SHP77 (cell line): ENCODE measurements around the gene LCAT.
"Not testable (repeated sequence)": the region's sequence is repeated elsewhere in the genome, so short reads cannot be mapped to it uniquely, and the experiment has no call there.

Experiments used
- DNase-seq, 2 experiments: peaks; one replicate each; lab custom pipeline; 2025; lab: John Stamatoyannopoulos, UW

The LCAT gene

DNA sequence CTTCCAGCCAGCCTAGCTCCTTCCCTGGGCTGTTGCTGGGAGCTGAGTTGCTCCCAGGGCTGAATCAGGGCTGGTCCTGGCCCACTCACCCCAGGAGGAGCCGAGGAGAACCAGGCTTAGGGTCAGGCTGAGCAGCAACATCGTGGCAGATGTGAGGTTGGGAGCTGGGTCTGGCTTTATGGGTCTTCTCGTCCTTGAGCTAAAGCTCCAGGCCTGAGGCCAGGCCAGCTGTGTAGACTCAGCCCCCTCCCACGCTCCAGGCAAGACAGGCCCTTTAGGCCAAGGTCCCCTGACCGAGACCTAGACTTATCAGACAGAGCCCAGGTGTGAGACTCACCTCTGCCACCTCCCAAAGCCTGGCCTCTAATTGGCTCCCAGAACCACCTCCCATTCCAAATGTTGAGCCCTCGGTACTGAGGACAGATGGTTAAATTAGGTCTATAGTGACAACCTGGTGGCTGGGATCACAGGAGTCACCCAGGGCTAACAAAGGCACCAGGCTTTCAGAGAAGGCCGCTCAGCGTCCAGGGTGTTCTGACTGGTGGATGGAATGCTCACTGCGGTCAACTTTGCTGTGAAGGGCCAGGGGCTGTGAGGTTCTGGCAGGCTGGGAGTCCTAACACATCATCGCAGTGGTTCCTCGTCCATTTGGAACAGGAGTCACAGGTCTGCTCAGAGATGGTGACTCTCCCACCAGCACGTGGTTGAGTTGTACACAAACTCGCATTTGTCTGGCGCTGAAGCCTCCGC lies 12.0 kb downstream of the LCAT start, which contains the start of gene CTRL:
CTRL (minus strand) TSS at position 151 of the 750 bp plus-strand sequence; CDS start at position 141, 10 bp downstream.
- DNase-seq, result no peak

DNA sequence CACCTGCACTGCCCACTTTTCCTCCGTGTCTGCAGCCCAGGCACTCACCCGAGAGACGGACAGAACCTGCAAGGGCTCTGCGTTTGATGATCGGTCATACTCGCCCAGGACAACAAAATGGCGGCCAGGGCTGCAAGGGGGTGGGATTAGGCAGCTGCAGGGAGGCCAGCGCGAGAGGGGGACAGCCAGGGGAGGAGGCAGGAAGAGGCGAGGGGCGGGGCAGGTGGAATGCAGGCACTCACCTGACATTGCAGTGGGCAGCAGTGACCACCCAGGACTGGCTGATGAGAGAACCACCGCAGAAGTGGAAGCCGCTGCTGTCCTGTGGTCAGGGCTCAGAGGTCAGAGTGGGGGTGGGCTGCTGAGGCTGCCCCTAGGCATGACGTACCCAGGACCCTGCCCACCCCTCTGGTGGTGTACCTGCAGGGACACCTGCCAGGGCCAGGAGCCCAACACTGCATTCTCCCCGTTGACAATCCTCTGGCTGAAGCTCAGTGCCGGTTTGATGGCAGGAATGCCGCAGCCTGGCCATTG lies 13.2 kb downstream of the LCAT start:
- no peak for DNase-seq

DNA sequence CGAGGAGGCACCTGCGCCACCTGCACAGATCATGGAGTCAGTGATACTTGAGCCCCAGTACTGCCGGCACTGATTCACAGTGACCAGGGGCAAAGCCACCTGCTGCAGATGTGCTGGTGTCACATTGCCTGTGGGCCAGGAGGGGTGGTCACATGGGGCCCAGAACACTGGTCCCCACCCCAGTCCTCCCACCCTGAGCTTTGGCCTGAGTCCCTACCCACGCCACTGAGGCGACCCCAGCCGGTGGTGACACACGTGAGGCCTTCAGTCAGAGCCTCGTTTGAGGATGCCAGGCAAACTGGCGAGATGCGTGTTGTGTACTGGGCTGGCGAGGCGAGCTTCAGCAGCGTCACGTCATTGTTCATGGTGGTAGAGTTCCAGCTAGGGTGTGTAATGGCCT lies 13.7 kb downstream of the LCAT start:
- no peak for DNase-seq

DNA sequence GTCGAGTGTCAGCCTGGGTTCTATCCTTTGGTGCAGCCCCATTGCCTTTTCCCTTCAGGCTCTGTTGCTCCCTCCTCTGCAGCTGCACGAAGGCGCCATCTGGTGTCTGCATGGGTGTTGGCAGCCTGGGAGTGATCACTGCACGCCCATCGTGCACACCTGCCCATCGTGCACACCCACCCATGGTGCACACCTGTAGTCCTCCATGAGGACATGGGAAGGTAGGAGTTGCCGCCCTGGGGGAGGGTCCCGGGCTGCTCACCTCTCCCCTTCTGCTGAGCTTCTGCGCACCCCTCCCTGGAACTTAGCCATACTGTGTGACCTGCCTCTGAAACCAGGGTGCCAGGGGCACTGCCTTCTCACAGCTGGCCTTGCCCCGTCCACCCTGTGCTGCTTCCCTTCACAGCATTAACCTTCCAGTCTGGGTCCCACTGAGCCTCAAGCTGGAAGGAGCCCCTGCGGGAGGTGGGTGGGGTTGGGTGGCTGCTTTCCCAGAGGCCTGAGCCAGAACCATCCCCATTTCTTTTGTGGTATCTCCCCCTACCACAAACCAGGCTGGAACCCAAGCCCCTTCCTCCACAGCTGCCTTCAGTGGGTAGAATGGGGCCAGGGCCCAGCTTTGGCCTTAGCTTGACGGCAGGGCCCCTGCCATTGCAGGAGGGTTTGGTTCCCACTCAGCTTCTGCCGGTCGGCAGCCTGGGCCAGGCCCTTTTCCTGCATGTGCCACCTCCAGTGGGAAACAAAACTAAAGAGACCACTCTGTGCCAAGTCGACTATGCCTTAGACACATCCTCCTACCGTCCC lies 15.2 kb downstream of the LCAT start:
- peak; percentile 42 to 55 for DNase-seq

DNA sequence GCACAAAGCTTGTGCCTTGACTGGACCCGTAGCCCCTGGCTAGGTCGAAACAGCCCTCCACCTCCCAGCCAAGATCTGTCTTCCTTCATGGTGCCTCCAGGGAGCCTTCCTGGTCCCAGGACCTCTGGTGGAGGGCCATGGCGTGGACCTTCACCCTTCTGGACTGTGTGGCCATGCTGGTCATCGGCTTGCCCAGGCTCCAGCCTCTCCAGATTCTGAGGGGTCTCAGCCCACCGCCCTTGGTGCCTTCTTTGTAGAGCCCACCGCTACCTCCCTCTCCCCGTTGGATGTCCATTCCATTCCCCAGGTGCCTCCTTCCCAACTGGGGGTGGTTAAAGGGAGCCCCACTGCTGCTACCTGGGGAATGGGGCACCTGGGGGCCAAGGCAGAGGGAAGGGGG lies 15.8 kb downstream of the LCAT start:
- DNase-seq, result no peak

DNA sequence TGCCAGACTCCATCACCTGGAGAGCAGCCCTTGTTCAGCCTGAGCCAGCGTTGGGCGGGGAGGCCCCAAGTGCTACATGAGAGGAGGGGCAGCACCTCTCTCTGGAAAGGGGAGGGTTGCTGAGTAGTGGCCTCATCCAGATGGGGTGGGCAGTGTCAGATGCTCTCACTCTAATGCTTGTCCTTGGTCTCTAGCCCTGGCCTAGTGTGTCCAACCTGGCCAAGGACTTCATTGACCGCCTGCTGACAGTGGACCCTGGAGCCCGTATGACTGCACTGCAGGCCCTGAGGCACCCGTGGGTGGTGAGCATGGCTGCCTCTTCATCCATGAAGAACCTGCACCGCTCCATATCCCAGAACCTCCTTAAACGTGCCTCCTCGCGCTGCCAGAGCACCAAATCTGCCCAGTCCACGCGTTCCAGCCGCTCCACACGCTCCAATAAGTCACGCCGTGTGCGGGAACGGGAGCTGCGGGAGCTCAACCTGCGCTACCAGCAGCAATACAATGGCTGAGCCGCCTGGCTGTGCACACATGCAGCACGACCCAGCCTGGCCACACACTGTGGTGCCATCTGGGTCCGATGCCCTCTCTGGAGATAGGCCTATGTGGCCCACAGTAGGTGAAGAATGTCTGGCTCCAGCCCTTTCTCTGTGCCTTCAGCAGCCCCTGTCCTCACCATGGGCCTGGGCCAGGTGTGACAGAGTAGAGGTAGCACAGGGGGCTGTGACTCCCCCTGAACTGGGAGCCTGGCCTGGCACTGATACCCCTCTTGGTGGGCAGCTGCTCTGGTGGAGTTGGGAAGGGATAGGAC lies 16.6 kb downstream of the LCAT start:
- no peak for DNase-seq

DNA sequence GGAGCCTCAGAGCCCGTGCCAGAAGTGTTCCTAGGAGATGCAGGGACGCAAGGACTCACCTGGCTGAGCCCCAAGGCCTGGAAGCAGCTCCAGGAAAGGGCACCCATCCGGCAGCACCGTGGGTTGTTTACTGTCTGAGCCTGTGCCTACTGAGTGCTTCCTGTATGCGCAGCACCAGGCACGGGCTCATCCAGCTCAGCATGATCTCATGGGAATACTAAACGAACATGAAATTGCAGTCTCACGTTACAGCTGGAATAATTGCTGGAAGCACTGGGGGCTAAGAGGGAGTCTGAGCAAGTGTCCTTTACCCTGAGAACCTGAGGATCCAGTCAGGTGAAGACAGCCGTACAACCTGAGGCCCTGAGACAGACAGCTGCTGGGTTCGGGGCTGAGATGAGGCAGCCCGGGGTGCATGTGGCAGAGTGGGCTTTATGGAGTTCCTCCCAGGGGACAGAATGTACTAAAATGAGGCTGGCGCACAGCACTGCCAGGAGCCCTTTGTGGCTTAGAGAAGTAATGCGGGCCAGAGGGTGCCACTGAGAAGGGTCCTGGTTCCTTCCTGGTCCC lies 17.7 kb downstream of the LCAT start:
- peak; percentile 57 to 73 for DNase-seq

DNA sequence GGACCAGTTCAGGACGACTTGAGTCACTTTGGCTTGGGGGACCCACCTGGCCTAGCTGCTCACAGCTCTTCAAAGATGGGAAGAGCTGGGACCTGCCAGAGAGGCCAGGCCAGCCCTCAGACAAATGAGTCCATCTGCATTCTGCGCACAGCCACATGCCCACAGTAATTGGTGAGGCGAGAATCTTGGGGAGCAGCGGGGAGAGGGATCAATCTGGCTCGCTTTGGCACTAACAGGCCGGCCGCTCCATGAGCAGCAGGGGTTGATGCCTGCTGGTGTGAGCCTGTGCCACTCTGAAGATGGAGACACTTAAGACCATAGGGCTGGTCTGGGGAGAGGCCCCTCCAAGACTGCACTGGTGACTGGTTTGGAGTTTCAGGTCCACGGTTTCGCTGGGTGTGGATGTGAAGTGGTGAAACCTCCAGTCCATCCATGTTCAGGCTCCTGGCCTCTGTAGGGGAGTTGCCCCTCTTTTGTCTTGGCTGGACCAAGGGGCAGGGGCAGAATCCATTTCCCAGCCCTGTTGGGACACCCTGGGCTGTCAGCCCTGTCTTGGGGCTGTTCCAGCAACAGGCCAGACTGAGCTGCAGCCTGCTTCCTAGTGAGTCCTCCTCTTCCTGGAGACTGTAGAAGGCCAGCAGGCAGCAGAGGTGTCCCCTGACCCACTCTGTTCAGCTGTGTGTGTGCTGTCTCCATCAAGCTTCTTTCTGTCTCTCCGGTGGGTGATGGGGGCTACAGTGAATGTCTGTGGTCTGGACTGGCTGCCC lies 19.6 kb downstream of the LCAT start:
- no peak for DNase-seq

DNA sequence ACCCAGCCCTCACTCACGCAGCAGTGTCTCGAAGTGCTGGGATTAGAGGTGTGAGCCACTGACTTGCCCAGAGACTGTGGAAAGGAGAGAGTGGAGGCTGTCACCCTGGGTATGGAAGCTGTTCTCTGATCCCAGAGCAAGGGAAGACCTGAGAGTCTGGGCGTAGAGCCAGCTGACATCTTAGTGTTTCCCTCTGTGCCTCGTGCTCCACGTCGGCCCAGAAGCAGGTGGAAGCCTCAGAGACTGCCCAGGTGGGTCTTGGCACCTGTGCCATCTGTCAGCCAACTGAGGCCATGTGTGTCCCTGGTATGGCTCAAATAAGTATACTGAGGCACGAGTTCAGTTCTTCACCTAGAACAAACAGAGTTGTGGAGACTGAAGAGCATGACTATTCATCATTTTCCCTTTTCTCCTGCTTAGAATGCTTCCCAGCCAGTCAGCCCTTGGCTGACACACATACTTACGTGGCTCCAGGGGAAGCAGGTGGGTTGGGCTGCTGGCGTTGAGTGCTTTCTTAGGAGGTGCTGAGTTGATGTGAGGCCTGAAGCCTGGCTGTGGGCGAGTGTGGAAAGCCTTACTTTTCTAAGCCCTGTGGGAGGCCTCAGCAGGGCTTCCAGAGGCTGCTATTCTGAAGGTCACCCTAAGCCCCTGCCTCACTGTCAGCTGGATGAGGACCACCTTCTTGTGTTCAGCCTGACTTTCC lies 20.4 kb downstream of the LCAT start:
- peak; percentile 60 to 69 for DNase-seq

DNA sequence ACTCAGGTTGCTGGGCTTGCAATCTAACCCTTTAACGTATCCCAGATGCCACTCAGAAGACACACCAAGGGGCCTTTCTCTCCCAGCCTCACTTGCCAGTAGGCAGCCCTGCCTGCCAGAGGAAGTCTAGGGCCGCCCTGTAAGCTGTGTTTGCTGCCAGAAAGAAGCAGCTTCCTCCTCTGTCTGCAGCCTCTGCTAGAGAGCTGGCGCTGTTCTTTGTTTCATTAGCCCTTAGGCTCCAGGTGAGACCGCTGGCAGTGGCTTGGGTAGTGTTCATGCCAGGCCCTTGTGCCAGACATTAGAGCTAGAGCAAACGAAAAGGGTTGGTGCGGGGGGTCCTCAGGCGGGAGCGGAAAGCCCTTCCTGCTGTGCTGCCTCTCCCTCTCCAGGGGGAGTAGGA lies 21.2 kb downstream of the LCAT start:
- DNase-seq, result peak; percentile 47 to 70

DNA sequence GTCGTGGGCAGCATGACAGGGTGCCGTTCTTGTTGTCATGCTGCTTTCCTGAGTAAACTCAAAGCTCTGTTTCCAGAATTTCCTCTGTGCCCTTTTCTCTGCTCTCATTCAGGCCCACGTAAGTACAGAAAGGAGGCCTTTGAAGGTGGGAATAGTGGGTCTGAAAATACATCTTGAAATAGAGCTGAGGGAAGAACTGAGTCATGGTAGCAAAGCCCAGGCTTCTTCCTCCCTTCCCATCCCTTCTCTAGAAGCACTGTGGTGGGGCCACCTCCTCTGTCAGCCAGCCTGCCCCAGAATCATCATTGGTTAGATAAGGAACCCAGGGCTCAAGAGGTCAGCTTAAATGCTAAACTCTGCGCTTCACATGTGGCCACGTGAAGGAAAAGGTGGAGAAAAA lies 21.7 kb downstream of the LCAT start:
- DNase-seq, result no peak

DNA sequence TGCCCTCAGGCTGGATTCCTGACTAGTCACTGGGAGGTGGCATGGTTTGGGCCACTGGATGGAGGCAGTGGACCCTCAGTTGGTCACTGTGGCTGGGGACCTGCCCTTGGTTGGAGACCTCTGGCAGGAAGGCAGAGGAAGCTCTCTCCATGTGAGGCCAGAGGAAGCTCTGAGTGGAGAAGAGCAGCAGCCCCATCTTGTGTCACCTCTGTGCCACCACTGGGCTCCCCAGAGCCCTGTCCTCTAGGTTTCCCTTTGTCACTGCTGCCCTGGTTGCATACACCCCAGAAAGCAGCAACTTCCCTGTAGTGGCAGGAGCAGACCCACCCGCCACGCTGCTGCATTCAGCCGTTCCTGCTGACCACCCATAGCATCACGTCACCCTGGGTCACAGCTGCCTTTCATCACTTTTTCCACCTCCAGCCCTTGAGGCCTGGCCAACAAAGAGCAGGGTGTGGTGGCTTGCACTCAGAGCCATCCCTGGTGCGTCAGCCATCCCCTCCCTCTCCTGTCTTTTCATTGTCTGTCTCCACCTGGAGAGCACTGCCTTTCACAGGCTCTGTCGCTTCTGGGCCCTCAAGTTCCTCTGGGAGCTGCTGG lies 24.2 kb downstream of the LCAT start:
- peak in 1 of 2 experiments; percentile 18 for DNase-seq

DNA sequence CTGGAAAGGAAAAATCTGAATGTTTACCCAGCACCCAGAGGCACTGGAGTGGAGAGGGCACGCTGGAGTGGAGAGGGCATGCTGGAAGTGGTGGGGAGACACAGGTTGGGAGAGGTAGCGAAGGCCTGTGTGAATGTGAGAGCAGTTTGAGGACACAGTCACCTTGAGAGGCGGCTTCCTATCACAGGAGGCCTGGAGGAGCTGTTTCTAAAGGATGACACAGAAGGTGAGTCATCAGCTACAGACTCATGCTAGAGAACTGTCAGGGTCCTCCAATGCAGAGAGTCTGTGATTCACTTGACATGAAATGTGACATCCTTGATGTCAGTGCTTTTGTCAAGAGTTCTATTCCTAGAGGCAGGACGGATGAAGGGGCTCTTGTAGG lies 26.1 kb downstream of the LCAT start:
- DNase-seq, result peak; percentile 35 to 37

DNA sequence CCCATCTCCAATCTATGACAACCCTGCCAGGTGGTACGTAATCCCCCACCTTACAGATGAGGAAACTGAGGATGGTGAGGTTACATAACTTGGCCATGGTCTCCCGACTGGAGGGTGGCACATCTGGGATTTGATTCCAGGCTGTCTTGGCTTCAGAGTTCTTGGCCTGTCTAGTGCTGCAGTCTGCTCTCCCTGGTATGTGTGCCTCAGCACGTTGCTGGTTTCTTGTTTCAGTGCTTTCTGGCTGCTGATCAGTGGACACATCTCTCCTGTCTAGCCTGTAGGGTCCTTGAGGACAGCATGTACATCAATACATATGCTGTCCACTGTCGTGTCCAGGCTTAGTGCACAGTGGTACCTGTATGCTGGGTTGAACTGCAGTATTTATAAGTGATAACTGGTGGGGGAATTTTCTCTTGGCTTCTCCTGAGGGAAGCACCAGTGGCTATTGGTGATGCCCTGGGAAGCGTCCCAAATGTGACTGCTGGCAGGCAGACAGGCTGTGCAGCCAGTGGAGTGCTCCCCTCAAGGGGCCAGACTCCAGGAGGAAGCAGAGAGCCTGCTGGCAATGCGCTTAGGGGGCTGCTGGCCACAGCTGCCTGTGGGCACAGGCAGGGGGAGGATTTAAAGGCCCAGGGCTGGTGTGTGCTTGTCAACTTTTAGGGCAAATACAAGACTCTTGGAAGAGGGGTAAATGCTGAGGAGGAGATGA lies 26.6 kb downstream of the LCAT start:
- no peak for DNase-seq

DNA sequence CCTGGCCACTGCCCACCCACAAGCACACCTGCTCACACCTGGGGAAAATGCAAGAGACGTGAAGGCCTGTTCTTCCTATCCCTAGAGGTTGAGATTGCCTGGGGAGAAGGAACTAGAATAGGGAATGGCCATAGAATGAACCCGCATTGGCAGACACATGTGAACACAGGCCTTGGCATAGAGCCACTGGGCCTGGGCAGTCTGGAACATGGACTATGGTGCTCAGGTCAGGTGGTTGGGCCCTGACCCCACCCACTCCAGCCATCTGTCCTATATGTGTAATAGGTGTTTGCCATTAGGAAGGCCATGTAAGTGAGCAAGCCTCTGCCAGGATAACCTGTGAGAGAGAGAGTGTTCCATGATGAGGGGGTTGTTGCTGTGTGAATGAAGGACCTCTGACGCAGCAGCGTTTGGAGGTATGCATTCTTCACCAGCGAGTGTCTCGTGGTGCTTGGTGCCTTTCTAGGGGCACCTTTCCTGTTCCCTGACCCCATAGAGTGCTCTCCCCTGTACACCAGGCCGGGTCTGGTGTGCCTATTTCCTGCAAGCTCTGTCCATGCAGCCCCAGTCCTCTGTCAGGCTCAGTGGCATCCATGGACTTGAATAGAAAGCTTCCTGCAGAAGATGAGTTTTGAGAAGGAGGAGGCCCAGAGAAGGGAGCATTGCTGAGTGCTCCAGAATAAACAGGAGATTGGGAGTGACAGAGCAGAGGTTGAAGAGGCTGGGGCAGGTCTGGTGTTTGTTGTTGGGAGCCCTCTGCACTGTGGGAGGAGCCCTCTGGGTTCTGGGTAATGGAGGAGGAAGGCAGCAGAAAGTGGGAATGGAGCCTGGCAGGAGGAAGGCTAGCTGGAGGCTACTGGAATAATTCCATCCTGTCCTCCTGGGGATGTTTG lies 27.8 kb downstream of the LCAT start:
- DNase-seq, result no peak

DNA sequence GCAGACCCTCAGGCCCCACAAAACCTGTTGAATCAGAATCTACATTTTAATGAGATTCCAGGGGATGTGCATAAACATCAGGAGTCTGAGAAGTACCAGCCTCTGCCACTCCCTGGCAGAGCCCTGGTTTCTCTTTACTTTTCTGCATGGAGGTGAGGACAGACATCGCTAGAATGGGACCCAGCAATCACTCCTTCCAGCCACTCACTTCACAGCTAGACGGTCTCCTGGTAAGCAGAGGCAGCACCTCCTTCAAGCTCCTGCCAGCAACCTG lies 28.5 kb downstream of the LCAT start:
- not testable (repeated sequence) for DNase-seq

DNA sequence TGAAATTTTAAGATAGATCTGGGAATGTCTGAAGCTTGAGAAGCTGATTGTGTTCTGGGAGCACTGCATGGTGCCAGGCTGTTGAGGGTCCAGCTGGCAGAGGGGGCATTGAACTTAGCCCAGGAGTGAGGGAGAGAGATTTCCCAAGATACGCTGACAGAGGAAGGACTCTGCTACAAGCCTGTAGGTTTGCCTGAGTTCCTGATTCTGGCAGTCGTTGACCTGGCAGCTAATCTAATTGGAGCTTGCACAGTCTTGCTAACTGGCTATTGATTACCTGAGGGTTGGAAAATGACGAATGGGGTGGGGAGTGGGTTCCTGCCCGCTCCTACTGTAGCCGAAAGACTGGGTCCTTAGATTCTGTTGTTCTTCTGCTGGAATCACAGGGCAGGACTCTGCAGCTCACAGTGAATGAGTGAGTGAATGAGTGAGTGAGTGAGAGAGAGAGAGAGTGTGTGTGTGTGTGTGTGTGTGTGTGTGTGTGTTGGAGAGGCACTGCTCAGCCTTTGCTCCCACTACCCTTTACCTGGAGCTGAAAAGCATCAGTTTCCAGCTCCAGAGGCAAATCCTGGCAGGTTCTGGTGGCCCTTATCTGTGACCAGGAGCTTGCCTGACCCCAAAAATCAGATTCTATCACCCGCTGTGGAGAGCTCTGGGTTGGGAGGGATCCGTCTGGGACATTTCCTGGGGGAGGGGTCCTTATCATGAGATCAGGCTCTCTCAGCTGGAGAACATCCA lies 29.0 kb downstream of the LCAT start:
- no peak for DNase-seq

DNA sequence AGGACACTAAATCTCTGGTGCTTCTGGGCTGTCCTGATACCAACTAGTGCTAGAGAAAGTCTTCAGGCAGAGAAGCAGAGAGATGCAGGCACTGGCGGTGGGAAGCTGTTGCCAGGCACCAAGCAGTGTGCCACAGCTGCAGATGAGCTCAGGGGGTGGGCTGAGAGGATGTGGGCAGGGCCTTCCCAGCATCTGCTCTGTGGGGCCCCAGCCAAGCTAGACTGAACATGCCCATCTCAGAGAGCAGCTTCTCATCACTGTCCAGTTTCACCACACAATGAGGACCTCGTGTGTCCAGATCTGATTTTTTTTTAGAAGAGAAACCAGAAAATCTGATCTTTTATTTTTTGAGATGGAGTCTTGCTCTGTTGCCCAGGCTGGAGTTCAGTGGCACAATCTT lies 33.8 kb downstream of the LCAT start:
- peak in 1 of 2 experiments; percentile 39 for DNase-seq
